ENCODE results near the gene RNF180.
"Not testable (repeated sequence)": the region's sequence is repeated elsewhere in the genome, so short reads cannot be mapped to it uniquely, and the experiment has no call there.

RNF180 gene

DNA sequence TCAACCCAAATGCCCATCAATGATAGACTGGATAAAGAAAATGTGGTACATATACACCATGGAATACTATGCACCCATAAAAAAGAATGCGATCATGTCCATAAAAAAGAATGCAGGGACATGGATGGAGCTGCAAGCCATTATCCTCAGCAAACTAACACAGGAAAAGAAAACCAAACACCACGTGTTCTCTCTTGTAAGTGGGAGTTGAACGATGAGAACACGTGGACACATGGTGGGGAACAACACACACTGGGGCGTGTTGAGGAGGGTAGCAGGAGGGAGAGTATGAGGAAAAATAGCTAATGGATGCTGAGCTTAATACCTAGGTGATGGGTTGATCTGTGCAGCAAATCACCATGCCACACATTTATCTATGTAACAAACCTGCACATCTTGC, 233.1 kb downstream of the RNF180 start:
- DNase-seq = not testable (repeated sequence)

DNA sequence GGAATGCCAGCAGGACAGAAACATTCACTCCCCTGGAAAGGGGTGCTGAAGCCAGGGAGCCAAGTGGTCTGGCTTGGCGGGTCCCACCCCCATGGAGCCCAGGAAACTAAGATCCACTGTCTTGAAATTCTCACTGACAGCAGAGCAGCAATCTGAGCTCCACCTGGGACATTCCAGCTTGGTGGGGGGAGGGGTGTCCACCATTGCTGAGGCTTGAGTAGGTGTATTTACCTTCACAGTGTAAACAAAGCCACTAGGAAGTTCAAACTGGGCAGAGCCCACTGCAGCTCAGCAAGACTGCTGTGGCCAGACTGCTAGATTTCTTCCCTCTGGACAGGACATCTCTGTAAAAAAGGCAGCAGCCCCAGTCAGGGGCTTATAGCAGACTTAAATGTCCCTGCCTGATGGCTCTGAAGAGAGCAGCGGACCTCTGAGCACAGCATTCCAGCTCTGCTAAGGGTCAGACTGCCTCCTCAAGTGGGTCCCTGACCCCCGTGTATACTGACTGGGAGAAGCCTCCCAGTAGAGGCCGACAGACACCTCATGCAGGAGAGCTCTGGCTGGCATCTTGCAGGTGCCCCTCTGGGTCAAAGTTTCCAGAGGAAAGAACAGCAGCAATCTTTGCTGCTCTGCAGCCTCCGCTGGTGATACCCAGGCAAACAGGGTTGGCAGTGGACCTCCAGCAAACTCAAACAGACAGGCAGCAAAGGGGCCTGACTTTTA, 241.6 kb downstream of the RNF180 start:
- DNase-seq = not testable (repeated sequence)

DNA sequence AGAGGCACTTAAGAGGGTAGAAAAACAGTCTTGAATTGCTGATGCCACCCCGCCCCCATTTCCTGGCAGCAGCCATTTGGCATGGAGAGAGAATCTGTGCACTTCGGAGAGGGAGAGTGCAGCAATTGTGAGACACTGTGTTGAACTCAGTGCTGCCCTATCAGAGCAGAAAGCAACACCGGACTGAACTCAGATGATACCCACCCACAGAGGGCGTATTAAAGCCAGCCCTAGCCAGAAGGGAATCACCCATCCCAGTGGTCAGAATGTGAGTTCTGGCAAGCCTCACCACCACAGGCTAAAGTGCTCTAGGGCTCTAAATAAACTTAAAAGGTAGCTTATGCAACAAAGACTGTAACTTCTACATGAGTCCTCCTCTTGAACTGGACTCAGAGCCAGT, 251.7 kb downstream of the RNF180 start:
- DNase-seq = no peak

DNA sequence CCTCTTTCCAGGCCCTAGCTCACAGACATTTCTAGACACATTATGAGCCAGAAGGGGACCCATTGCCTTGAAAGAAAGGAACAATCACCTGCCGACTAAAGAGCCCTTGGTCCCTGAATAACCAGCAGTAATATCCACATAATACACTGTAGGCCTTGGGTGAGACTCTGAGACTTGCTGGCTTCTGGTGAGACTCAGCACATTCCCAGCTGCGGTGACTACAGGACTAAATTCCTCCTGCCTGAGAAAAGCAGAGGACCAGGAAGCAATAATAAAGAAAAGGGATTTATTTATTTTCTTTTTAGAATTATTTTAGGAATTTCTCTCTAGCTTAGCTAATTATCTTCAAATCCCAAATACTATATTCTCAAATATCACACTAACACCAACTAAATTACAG, 252.4 kb downstream of the RNF180 start:
- no peak for DNase-seq
